Ovary (tissue), 9 donors: ENCODE data around the gene APH1A. TPM values are rescaled to one million over a fixed set of nuclear protein-coding genes. Genes with fewer than 3 reads are reported as not detected.

Source experiments
- DNase-seq, 5 donors: peaks; one replicate each; pipeline ENCODE4 v3.0.0-alpha.2; 2019 to 2020
- H3K27ac ChIP-seq, 2 donors: fragments of 200-600 bp; one replicate each; pipeline versions ENCODE4 v1.5.1 to v1.8.0; 2019 to 2022
- H3K27me3 ChIP-seq: fragments of 200-600 bp; one replicate; pipeline ENCODE4 v1.8.0; 2022
- H3K36me3 ChIP-seq: fragments of 200-600 bp; sonication (generic); one replicate; pipeline ENCODE4 v1.5.1; 2019
- H3K4me1 ChIP-seq: one replicate; pipeline ENCODE4 v1.8.1; 2013; ENCODE audit warnings: mild to moderate bottlenecking, moderate library complexity; ENCODE audit not compliant: insufficient read depth
- H3K4me3 ChIP-seq: fragments of 200-600 bp; sonication (generic); one replicate; pipeline ENCODE4 v1.5.1; 2017
- H3K9me3 ChIP-seq, 2 donors: fragments of 200-600 bp in 1 of 2; sonication (generic) in 1 of 2; one replicate each; pipeline versions ENCODE4 v1.5.1 to v1.8.1; 2013 to 2019; ENCODE audit warnings: mild to moderate bottlenecking in 1 of 2, moderate library complexity in 1 of 2
- EP300 ChIP-seq: sonication (generic); formaldehyde crosslinking; IDR thresholded peaks from one replicate; pipeline ENCODE4 v1.6.1; 2017; ENCODE audit warnings: antibody characterized with exemption
- POLR2A ChIP-seq: fragments of 450-650 bp; IDR thresholded peaks from one replicate; pipeline ENCODE4 v1.6.1; 2017; ENCODE audit warnings: antibody characterized with exemption, mild to moderate bottlenecking, moderate library complexity
- WGBS, 3 donors: extraction: QIAGEN DNeasy Blood & Tissue Kit in 1 of 3; methylation state at CpG; one replicate each; pipeline versions ENCODE4 v1.1.5 to v1.1.7; 2013 to 2017; 5-methylcytosine and 5-hydroxymethylcytosine counted together
- intact Hi-C, 4 donors: fragments of 100-400 bp; cut with DNase I; formaldehyde crosslinking; loops; one replicate each; pipeline versions ENCODE4 v1.11.0 to v1.15.1; 2022 to 2023
- polyA plus RNA-seq, 2 donors: library from polyadenylated mRNA; stranded (reverse); fragments of 200-250 nt in 1 of 2; fragments of 350-450 nt in 1 of 2; fragmentation: Illumina TruSeq in 1 of 2; extraction: RNeasy Lipid Tissue Mini Kit (QIAGEN cat#74804) in 1 of 2; gene quantifications; one replicate each; pipeline ENCODE4 v1.2.3, GENCODE V29; 2013 to 2014
- total RNA-seq, 7 donors: library from RNA; depleted of rRNA in 2 of 7; stranded (reverse); fragments of >200 nt in 2 of 7; fragmentation: NEBNext Ultra II Directional in 3 of 7; extraction: Animal tissue kit (Norgen Biotek cat#: 25700) in 3 of 7; gene quantifications; one replicate each; pipeline versions ENCODE4 v1.1.0 to v1.2.4, GENCODE V29; 2016 to 2023
- TF ChIP-seq, protein P1 (sequence below), 3 donors: fragments of 450-650 bp in 2 of 3; fragments of 200-600 bp in 1 of 3; IDR thresholded peaks; one replicate each; pipeline versions ENCODE4 v1.5.1 to v1.8.0; 2016 to 2022; ENCODE audit warnings: antibody characterized with exemption in 3 of 3, mild to moderate bottlenecking in 1 of 3
- donor health status: DM: no; HTN: no; CAD: no; lungs with moderate emphysema.
- donor health status: DM: no; HTN: no; CAD: no.
- donor health status: Bipolar disorder and iron deficiency.
- donor health status: DM: yes; HTN: yes; CAD: no.
- donor health status: DM: no; HTN: no; CAD: no.
- donor health status: DM: yes; HTN: yes; CAD: no.

APH1A gene
- total and polyA plus RNA-seq, 9 donors: 80.0 to 151 (median 116) TPM

DNA sequence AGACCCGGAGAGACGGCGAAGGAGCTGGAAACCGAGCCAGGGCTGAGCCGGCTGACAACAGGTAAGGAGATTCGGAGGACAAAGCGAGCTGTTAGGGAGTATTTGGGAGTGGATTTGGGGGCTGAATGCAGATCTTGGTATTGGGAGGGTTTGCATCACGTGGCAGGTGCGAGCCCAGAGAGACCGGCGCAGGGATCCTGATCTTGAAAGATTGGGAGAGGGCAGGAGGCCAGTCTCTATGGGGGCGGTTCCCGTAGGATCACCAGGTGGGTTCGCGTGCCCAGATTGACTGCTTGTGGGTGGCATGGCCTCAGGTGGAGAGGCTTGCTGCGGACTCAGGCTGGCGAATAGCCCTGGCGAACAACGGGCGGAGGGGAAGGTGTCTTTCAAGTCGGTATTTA lies 13.7 kb upstream of the APH1A start:
- H3K36me3 ChIP-seq: no peaks in the 10 kb centered on the region

DNA sequence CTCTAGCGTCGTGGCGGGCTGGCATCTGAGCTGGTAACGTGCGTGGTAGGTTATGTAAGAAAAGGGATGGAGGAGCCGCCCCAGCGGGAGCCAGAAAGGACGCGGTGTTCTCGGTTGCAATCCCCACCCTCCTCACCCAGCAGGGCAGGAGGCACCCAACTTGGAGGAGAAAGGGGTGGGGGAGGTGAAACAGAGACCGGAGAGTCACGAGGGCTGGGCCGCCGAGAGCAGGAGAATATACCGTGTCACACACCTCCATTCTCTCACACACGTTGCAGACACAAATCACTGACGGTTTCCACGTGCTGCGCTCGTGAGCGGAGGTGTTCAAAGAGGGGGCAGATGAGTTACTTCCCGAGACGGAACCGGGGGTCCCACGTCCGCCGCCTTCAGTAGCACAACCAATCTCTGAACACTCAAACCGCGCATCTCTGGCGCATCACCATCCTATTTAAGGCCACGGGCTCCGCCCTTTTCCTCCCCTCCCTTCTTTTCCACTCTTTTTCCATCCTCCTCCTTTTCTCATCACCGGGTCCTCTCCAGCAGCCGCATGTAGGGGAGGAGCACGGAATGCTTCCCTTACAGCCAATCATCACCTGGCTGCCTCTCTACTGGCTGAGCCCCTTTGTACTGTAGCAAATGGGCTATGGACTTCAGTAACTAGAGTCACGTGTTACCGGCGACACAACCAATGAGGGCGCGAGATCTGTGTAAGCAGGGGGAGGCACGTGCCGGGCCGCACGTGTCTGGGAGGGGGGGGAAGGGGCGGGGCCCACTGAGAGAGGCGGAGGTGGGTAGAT lies 13.1 kb upstream of the APH1A start, which contains the start of gene CIART:
TSS of gene CIART (plus strand) at position 797 of the 800 bp plus-strand sequence. CDS start 714 bp downstream, outside the sequence.
- intact Hi-C loops: loop anchor here in 1 of 4 donors (2.0 kb wide), 1 partner anchor 13 kb away; the partner anchor contains the start of gene APH1A
- Histone ChIP-seq H3K4me3 (peak within 1 kb of the TSS; percentile 44), H3K36me3 (no peaks in the 10 kb centered on the region), H3K9me3 (no peaks in the 10 kb centered on the region), H3K27ac (peak within 1 kb of the TSS; percentile 79 to 87), H3K4me1 (peaks cover 8% of the 10 kb centered on the region), H3K27me3 (no peaks in the 10 kb centered on the region)
- DNase-seq: peak; percentile 90 to 96 (median 93)
- TF ChIP-seq, protein P1, sequence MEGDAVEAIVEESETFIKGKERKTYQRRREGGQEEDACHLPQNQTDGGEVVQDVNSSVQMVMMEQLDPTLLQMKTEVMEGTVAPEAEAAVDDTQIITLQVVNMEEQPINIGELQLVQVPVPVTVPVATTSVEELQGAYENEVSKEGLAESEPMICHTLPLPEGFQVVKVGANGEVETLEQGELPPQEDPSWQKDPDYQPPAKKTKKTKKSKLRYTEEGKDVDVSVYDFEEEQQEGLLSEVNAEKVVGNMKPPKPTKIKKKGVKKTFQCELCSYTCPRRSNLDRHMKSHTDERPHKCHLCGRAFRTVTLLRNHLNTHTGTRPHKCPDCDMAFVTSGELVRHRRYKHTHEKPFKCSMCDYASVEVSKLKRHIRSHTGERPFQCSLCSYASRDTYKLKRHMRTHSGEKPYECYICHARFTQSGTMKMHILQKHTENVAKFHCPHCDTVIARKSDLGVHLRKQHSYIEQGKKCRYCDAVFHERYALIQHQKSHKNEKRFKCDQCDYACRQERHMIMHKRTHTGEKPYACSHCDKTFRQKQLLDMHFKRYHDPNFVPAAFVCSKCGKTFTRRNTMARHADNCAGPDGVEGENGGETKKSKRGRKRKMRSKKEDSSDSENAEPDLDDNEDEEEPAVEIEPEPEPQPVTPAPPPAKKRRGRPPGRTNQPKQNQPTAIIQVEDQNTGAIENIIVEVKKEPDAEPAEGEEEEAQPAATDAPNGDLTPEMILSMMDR (IDR thresholded peaks at IDR 0.05): peak in 1 of 3 donors; percentile 7
- TF ChIP-seq EP300 (peak; percentile 60), POLR2A (peak; percentile 51)
- WGBS, 3 donors: 0% methylated on average over 46 of the region's 46 CpGs

More for the DNA sequence above, 13.7 kb upstream of the APH1A start:
- intact Hi-C loops: loop anchor here in 1 of 4 donors (2.0 kb wide), 1 partner anchor 14 kb away; the partner anchor contains the start of gene APH1A
- no peaks in the 10 kb centered on the region for H3K9me3 ChIP-seq
- H3K4me3 ChIP-seq: peak overlapping the region; percentile 44
- no peak for DNase-seq
- peak overlapping the region; percentile 79 to 81 for H3K27ac ChIP-seq
- H3K27me3 ChIP-seq: no peaks in the 10 kb centered on the region
- no peak for TF ChIP-seq EP300
- TF ChIP-seq, protein P1 (IDR thresholded peaks at IDR 0.05): no peak
- no peak for TF ChIP-seq POLR2A
- 1 to 3% (median 2%) methylated on average over 21 of the region's 21 CpGs for WGBS, 3 donors
- H3K4me1 ChIP-seq: peaks cover 8% of the 10 kb centered on the region

DNA sequence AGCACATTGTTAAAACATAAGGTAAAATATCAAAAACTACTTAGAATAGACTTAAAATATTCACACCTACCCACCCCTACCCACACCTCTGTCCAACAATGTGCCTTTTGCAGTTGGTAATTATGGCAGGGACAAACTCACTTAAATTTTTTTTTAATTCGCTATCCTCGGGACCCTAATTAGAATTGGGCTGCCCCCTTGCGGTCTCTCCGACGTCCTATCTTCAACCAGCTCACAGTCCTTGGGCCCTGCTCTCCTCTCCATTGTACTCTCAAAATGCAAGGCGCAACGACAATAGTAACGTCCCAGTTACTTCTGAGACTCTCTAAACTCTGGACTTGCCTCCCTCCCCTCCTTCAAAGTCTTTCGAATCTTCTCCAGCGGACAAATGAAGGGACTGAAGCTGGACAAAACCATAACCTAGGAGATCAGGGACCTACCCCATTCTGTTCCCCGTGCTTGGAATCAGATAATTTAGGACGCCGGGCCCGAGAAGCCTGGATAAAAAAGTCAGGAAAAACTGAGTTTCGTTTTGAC lies 12.5 kb upstream of the APH1A start:
- TF ChIP-seq, protein P1 (IDR thresholded peaks at IDR 0.05): peak; percentile 31 to 75 (median 75)
- no peak for TF ChIP-seq POLR2A
- Histone ChIP-seq H3K9me3 (no peaks in the 10 kb centered on the region), H3K4me3 (peak overlapping the region; percentile 44), H3K27ac (peak overlapping the region; percentile 73 to 87), H3K36me3 (no peaks in the 10 kb centered on the region), H3K27me3 (no peaks in the 10 kb centered on the region), H3K4me1 (peaks cover 8% of the 10 kb centered on the region)
- intact Hi-C loops: no loop called here
- peak; percentile 78 to 86 (median 81) for DNase-seq
- 0% methylated on average over 15 of the region's 15 CpGs for WGBS, 3 donors

GRCh38 chr1:150280138-150280707 lies 11.4 kb upstream of the APH1A start:
- DNase-seq: no peak
- H3K9me3 ChIP-seq: no peaks in the 10 kb centered on the region
- H3K27me3 ChIP-seq: no peaks in the 10 kb centered on the region
- WGBS, 3 donors: 70 to 78% (median 73%) methylated on average over 6 of the region's 6 CpGs
- no peak overlapping the region for H3K4me3 ChIP-seq
- no peak overlapping the region for H3K27ac ChIP-seq
- intact Hi-C loops: no loop called here
- H3K4me1 ChIP-seq: peaks cover 8% of the 10 kb centered on the region
- TF ChIP-seq, protein P1 (IDR thresholded peaks at IDR 0.05): no peak
- TF ChIP-seq POLR2A (no peak), EP300 (no peak)
- no peaks in the 10 kb centered on the region for H3K36me3 ChIP-seq
